Endothelial cell of hepatic sinusoid (primary cell): ENCODE results near the gene REG4.

Experiments
- in situ Hi-C: cut with HindIII; loops from 2 replicates; pipeline ENCODE4 v1.10.0; 2017; ENCODE audit warnings: low sequenced_read_pairs

REG4 gene

DNA sequence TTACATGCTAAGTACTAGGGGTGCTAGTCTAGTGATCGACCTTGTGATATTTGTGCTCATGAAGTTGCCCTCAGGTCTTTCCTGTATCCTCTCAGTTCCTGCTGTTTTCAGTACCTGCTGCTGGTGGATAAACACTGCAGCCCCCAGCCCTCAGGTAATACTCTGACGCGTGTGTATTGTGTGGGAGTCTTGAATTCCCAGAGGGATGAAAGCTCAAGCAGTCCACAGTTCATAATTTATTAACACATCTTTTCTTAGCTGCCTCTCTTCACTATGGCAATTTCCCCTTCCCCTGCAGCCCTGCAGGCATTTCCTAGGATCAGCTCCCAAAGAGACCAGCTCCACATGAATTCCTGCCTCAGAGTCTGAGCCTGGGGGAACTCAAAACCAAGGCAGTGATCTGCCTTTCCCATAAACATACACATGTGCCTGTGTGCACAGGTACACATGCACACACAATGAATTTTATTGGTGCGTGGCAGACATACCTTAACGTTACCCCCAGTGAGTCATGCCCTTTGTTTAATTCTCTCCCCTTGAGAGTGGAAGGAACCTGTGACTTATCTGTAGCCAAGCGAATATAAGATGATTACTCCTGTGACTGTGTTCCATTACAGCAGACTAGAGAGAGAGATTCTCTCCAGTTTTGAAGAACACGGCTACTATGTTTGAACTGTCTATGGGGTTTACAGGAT, 28.5 kb downstream of the REG4 start:
- in situ Hi-C loops = no loop called here

DNA sequence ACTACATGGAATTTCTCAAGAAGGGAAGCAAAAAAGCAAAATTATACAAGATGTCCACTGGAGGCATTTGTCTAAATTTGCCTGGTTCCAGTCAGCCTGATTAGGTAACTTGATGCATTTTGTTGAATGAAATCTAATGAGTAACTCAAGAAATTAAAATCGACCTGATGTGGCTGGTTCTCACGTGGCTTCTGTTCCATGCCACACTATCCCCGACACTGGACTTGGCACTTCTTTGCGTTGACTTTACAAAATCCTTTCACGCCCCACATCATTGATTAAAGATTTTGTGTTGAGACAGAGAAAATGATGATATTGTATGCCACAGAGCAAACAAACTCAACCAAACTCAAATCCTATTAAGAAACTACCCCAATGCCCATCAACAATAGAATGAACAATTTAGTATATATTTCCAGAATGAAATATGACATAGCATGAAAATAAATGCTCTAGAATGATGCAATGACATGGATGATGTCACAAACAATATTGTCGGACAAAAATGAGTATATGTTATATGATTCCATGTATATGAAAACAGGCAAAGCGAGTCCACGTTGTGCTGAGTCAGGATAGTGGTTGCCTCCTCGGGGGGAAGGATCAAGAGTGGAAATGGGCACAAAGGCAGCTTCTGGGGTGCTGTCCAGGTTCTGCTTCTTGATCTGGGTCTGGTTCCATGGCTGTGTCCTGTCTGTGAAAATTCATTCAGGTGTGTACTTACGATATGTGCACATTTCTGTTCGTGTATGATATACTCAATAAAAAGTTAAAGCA, 29.6 kb downstream of the REG4 start:
- in situ Hi-C loops = no loop called here

DNA sequence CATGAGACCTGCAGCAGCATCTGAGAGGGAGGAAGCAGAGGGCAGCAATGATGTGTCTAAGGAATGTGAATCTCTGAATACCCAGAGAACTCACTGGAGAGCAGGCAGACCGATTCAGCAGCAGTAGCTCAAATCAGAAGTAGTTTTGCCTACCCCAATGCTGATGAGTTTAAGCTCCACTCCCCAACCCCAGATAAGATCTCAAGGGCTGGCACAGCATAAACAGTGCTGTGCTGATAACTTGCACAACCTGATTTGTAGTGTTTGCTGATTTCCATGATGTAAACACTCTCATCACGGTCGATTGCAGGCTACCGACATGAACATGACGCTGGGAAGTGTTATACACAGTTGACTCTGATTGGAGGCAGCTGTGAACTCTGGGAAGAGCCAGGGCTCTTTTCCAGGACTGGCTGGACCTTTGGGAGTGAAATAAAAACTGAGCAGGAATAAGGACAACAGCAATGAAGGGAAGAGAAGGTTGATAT, 31.3 kb downstream of the REG4 start:
- in situ Hi-C loops = no loop called here

DNA sequence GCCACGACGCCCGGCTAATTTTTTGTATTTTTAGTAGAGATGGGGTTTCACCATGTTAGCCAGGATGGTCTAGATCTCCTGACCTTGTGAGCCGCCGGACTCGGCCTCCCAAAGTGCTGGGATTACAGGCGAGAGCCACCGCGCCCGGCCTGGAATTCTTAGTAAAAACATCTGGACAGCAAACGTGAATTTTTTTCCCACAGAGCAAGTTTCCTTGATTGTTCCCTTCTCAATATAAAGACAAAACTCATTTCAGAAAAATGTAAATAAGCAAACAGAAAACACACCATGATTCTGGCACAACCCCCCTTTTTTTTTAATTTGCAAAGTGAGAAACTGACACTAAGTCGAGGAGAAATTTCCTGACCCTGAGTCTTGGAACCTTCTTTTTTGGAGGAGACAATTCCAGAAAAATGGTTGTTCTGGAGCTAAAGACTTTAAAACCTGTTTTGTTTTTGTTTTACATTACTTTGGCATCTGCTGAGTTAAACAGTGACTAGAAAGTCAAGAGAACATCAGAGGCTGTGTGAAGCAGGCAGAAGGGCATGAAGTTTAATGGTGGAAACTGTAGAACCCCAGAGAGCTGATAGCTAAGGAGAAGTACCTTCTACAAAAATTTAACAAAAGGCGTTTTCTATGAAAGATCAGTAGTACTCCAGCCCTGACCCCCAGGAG, 32.2 kb downstream of the REG4 start:
- in situ Hi-C loops = no loop called here

DNA sequence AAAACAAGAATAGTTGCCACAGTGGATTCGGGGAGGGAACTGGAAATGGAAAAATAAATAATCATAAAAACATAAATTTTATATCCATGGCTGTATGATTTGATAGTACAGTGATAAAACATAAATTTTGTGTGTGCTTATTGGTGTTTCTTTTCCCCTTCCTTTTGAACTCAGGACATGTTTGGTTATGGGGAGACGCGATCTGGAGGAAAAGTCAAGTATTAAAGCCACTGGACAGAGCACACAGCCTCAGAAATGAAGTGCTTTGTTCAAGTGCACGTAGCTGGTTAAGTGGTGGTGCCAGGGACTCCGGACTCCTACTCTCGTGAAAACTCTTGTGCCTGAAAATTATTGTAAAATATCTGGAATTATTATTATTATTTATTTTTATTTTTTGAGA, 32.9 kb downstream of the REG4 start:
- in situ Hi-C loops = no loop called here

DNA sequence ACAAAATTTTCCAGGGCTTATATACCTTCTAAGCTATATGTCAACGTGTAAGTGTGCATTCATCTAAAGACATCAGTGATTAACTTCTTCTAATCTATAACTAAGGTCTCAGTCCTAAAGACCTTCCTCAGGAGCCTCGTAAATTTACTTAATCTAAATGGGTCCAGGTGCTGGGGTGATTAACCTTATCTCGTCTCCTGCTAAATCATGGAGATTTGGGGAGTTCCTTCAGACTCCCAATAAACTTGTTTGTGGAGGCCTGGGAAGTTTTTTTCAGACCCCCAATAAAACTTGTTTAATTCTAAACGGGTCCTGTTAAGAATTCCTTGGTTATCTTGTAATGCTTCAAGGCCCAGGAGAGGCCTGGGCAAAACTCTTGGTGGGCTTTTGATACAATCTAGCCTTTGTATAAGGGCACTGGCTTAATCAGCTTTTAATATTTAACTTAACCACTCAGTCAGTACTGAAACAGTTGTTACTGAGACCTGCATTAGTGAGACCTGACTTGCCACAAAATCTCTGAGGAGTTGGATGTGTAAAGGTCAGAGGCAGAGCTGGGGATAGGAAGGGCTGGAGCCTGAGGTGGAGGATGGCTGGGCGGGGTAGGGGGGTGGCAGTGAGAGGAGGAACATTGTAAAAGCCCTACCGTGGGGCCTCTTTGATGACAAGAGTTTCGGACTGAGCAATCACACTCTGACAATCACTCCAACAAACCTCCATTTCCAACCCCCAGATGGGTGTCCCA, 36.3 kb downstream of the REG4 start:
- in situ Hi-C loops = loop anchor here (25.0 kb wide), 1 partner anchor 213 kb away; no protein-coding TSS in a partner anchor

DNA sequence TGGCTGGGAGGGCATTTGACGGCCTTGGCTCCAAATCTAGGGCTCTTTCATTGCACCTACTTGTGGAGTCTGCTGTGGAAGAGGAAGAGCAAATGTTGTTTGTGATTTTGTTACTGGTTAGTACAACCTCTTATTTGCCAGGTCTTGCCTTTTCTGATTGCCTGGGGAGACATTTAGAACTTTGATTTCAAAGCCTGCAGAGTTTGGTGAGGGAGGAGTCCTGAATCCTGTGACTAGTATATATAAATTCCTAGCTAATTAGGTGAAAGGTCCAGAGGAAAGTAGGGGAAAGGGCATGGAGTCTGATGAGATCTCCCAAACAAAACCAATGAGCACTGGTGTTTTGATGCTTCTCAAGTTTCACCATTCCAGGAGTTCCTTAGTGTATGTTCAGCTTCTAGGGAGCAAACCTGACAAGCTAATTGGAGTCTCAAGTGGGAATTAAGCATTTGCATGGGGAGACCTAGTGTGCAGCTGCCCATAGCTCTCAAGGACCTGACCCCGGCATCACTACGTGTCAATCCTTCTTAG, 37.5 kb downstream of the REG4 start:
- in situ Hi-C loops = loop anchor here (25.0 kb wide), 1 partner anchor 211 kb away; no protein-coding TSS in a partner anchor

DNA sequence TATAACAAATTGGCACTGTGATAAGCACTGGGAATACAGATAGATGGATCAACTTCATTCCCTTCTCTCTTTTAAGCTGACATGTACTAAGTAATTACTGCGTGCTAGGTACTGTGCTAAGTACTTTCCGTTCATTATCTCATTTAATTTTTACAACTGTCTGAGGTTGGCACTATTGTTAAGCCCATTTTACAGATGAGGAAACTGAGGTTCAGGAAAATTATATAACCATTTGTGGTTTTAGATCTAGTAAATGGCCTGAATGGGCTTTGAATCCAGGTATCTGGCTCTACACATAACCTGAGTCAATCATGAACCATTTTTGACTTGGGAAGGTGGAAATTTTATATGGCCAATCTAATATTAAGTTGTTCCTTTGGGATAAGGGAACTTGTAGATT, 39.0 kb downstream of the REG4 start:
- in situ Hi-C loops = loop anchor here (25.0 kb wide), 1 partner anchor 210 kb away; no protein-coding TSS in a partner anchor

DNA sequence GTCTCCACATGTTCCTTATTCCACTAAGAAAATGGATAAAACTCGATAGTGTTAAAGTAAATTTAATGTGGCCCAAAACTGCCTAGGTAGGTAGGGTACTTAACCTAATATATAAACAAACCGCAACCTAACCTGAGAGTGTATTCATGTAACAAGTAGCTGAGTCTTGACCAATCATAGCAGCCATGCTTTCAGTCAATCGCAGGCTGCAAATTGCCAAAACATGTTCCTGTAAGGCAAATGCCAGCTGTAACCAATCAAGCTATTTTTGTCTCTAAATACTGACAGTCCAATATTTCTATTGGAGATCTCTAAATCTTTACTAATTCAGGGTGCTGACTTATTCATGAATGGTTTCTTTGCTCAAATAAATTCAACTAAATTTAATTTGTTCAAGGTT, 39.5 kb downstream of the REG4 start:
- in situ Hi-C loops = loop anchor here (25.0 kb wide), 1 partner anchor 209 kb away; no protein-coding TSS in a partner anchor

DNA sequence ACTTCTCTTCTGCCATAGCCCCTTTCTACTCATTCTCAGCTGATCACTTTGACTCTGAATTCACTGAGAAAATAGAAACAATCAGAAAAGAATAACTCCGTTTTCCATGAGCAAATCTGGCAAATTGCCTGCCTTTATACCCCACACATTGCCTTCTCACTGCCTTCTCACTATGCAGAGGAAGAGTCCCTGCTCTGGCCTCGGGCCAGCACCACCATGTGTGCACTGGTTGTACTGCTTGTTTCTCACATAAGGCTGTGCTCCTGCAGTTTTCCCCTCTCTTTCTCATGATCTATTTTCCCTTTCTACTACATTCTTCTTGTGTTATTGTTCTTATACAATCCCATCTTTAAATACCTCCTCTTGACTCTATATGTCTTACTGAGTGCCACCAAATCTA, 40.2 kb downstream of the REG4 start:
- in situ Hi-C loops = loop anchor here (25.0 kb wide), 1 partner anchor 209 kb away; no protein-coding TSS in a partner anchor

DNA sequence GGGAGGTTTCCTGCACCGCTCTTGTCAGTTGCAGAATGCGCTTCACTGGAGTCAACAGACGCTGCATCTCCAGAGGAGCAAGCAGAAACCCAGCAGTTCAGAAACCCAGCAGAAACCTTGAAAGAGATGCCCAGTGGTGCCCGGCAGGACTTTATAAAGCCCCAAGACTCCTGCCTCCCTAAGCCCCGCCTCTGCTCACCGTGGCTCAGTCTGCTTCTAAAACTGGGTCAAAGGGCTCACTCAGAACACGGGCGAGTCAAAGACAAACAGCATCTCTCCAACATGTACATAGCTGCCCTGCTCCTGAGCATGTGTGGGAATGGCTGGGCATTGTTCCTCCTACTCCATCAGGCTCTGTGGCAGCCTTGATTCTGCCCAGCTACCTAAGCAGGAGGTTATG, 42.5 kb downstream of the REG4 start, which contains the start of gene HMGCS2:
Gene HMGCS2, minus strand, starts transcription at position 128 of the 400 bp plus-strand sequence. Its CDS starts 61 bp downstream, at position 67.
- in situ Hi-C loops = loop anchor here (25.0 kb wide), 1 partner anchor 206 kb away; no protein-coding TSS in a partner anchor

DNA sequence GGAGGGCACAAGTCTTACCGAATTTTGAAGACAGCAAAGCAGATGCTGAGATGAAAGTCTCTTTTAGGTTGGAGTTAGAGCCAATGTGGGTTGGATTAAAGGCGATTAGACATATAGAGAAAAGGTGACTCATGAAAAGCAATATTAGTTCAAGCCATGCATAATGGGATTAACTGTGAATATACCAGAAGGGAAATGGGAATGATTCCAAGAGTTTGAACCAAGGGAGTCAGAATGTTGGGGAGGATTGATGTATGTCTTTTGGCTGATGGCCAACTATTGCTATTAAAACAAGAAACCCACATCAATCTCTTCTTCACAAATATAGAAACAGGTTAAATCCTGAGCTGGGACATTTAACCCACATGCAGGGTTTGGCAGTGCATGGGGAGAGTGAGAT, 43.8 kb downstream of the REG4 start:
- in situ Hi-C loops = loop anchor here (25.0 kb wide), 1 partner anchor 205 kb away; no protein-coding TSS in a partner anchor

DNA sequence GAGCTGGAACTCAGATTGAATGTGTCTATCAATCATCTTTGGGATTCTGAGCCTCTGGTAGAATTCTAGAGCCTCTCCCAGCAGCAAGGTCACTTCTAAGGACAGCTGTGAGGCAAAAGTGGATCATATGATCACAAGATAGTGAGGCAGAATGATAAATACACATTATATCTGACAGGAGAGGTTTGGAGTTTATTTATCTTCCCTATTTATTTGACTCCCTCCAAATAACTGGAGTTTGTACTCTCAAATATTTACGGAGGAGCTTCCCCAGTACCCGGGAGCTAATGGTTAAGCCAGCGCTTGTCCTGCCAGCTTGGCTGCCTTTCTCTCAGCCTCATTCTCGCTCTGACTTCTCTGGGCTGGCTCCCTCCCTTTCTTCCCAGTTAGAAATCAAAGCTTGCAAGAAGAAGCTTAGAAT, 44.9 kb downstream of the REG4 start:
- in situ Hi-C loops = loop anchor here (25.0 kb wide), 1 partner anchor 204 kb away; no protein-coding TSS in a partner anchor

DNA sequence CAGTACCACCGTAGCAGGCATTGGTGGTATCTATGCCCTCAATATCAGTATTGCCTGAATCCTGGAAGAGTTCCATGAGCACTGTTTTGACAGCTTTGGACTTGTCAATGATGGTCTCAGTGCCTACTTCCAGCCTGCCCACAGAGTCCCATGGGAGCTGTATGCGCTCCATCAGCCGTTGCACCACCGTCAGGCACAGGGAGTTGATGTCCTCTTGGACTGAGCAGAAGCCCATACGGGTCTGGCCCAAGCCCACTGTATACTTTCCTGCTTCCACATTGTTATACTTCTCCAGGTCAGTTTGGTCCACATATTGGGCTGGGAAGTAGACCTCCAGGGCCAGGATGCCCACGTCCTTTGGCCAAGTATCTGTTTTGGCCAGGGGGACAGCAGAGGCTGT, 47.0 kb downstream of the REG4 start:
- in situ Hi-C loops = loop anchor here (25.0 kb wide), 1 partner anchor 202 kb away; no protein-coding TSS in a partner anchor

DNA sequence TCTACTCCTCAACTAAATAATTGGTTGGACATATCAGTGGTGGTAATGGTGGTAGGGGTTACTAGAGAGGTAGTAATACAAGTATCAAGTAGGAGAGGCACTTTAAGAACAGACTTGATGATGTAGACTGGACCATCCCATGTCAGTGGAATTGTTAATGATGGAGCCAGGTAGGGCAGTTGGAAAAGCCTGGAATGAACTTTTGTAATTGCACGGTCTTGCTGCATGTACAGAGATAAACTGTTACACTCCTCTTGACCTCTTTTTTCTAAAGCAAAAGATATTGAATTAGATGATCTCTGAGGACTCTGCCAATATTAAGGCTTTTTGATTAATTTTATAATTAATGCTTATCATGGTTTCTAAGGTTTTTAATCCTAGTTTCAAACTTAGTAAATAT, 48.3 kb downstream of the REG4 start:
- in situ Hi-C loops = loop anchor here (25.0 kb wide), 1 partner anchor 201 kb away; no protein-coding TSS in a partner anchor

DNA sequence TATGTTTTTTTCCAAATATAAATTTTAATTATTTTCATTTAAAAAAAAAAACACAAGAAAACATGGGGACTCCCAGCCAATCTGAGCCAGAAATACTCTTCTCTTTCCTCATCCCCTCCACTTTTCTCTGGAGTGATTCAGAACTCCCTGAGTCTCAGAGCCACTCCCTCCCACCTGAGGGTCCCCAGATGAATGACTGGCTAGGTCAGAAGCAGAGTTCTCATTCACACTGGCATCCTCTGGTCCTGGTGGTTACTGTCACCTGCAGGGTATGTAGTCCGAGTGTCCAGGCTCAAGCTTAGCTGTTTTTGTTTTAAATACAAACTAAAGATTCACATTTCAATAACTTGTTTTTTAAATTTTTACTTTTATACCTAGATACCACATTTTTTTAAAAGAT, 48.9 kb downstream of the REG4 start:
- in situ Hi-C loops = loop anchor here (25.0 kb wide), 1 partner anchor 200 kb away; no protein-coding TSS in a partner anchor

DNA sequence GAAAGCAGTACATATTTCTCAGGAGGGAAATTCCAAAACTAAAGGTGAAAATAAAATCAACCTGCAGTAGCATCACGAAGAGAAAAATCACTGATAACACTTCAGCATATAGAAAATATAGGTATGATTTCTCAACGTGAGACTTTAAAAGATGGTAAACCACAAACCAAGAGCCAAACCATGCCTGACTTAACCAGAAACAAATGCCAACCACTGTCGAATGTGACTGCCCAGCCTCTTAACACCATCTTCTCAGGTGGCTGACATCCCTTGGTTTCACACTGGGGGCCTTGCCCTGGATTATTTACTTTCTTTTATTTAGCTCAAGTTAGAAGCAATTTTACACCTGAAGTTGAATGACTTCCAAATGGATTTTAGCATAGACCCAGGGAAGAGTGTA, 52.7 kb downstream of the REG4 start:
- in situ Hi-C loops = loop anchor here (25.0 kb wide), 1 partner anchor 196 kb away; no protein-coding TSS in a partner anchor

DNA sequence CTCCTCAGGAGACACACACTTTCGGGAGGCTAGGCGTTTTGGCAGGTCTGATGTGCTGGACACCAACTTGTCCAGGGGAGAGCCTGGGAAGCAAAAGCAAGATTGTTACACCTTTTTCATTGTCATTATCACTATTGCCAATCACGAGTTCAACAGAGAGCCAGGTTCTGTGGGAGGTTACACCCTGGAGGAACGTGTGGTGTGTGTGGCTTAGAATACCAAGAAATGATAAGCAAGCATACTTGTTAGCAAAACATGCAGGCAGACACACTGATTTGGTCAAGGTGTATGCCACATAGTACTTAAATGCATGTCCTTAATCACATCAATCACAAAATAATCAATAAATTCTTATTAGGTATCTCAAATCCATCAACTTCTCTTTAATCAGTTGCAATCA, 58.7 kb downstream of the REG4 start:
- in situ Hi-C loops = loop anchor here (25.0 kb wide), 1 partner anchor 190 kb away; no protein-coding TSS in a partner anchor

DNA sequence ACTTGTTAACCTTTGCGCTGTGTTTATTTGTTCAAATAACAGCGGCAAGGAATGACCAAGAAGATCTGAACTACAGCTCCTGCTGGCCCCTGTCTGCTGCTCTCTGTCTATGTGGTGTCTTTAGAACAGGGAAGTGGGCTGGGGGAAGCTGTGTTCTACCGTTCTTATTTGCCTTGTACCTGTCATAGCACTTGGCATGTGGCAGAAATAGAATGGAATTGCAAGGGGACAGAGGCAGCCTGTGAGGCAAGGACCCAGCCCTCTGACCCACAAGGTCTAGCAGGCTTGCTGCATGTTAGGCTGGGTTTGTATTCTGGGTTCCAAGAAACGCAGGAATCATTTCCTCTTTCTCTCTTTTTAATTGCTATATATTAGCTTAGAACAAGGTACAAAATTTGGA, 63.2 kb downstream of the REG4 start:
- in situ Hi-C loops = no loop called here

DNA sequence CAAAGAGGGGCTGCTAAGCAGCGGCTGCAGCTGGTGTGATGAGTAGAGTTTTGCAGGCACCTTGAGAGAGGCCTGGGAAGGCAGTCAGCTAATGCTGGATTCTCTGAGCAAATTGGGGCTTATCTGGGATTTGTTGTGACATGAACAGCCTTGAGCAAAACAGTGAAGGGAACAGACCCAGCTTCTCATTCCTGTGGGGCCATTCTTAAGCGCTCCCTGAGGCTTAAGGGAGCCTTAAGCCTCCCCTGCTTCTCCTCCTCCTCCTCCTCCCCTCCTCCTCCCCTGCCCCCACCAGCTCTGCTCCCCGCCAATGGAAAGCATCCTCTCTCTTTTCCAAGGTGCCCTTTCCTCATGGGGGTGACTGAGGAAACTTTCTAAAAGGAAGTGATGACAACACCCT, 63.8 kb downstream of the REG4 start:
- in situ Hi-C loops = no loop called here
